Activated CD8-positive, alpha-beta T cell treated with anti-CD3 and anti-CD28 coated beads for 36 hours (primary cell): ENCODE measurements around the gene TNS1. TPM values are rescaled to one million over a fixed set of nuclear protein-coding genes. Genes with fewer than 3 reads are reported as not detected.

Experiments
- ATAC-seq: fragments of 200-7000 bp; cut with Tn5 transposase; one replicate; pipeline ENCODE4 v1.10.0; 2021; ENCODE audit warnings: mild to moderate bottlenecking, moderate library complexity
- CTCF ChIA-PET: fragments of 350-600 bp; sonication (Branson Sonifier 250); formaldehyde crosslinking; loops from one replicate; lab custom pipeline; 2021; ENCODE audit warnings: antibody characterized with exemption; lab: Charles Lee
- POLR2A ChIA-PET: fragments of 350-600 bp; sonication (Branson Sonifier 250); formaldehyde crosslinking; loops from one replicate; lab custom pipeline; 2021; ENCODE audit warnings: antibody characterized with exemption; lab: Charles Lee
- DNase-seq: peaks from one replicate; pipeline ENCODE4 v3.0.0-alpha.2; 2020
- H3K27ac Mint-ChIP-seq: one replicate; pipeline ENCODE4 v1.8.0; 2021; ENCODE audit warnings: mild to moderate bottlenecking, mixed read lengths
- H3K27me3 Mint-ChIP-seq: one replicate; pipeline ENCODE4 v1.8.0; 2021; ENCODE audit warnings: mixed read lengths
- H3K36me3 Mint-ChIP-seq: one replicate; pipeline ENCODE4 v1.8.0; 2021; ENCODE audit warnings: low read depth, mixed read lengths
- H3K4me1 Mint-ChIP-seq: one replicate; pipeline ENCODE4 v1.8.0; 2021; ENCODE audit warnings: low read depth, mixed read lengths
- H3K4me3 Mint-ChIP-seq: one replicate; pipeline ENCODE4 v1.8.0; 2021; ENCODE audit warnings: mild to moderate bottlenecking, moderate library complexity, mixed read lengths
- H3K9me3 Mint-ChIP-seq: one replicate; pipeline ENCODE4 v1.8.0; 2021; ENCODE audit warnings: mixed read lengths
- CTCF ChIP-seq: fragments of 200-600 bp; IDR thresholded peaks from one replicate; pipeline ENCODE4 v1.8.0; 2022; ENCODE audit warnings: antibody characterized with exemption, mild to moderate bottlenecking
- intact Hi-C: fragments of 100-400 bp; cut with micrococcal nuclease; formaldehyde crosslinking; loops from one replicate; pipeline ENCODE4 v1.10.0; 2022
- total RNA-seq, 2 experiments: library from RNA; stranded (reverse); gene quantifications; one replicate each; pipeline ENCODE4 v1.2.3, GENCODE V29; 2021

The TNS1 gene
- total RNA-seq, 2 experiments from 2014 or later, result 1.8 to 2.0 TPM

- POLR2A ChIA-PET, result no interaction called here
- Mint-ChIP-seq H3K27ac (no peak overlapping the region), H3K9me3 (no peaks in the 10 kb centered on the region), H3K4me1 (no peaks in the 10 kb centered on the region), H3K4me3 (no peak overlapping the region), H3K27me3 (peaks cover 1% of the 10 kb centered on the region), H3K36me3 (no peaks in the 10 kb centered on the region)
- CTCF ChIA-PET, result interaction anchor here (1.5 to 9.6 kb wide), 2 partner anchors 88 to 192 kb away, joined by 3 to 129 read pairs; partner anchors contain the start of gene RUFY4
- no peak for TF ChIP-seq CTCF
- DNase-seq, result no peak
- ATAC-seq, result no peak
- intact Hi-C loops, result no loop called here
Observed at GRCh38 chr2:217980591-217980990, 22.2 kb downstream of the TNS1 start.

DNA sequence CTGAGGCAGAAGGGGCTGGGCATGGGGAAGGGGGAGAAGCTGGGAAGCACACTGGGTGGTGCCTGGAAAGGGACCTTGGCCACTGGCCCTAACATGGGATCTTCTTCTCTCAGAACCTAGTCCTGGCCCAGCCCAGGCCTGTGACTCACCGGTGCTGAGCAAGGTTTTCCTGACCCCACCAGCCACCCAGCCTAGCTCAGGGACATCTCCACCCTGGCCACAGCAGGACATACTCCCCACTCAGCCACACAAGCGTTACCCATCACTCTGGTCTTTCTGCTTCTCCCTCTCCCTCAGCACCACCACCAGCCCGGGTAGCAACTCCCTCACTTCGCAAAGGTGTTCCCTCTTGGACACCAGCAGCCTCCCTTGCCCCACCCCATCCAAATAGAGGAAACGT is 22.8 kb downstream of the TNS1 start:
- H3K9me3 Mint-ChIP-seq, result no peaks in the 10 kb centered on the region
- ATAC-seq (no peak), DNase-seq (no peak)
- no peak overlapping the region for H3K4me3 Mint-ChIP-seq
- H3K27me3 Mint-ChIP-seq, result peaks cover 1% of the 10 kb centered on the region
- H3K36me3 Mint-ChIP-seq, result no peaks in the 10 kb centered on the region
- no peak for TF ChIP-seq CTCF
- ChIA-PET POLR2A (no interaction called here), CTCF (no interaction called here)
- no peaks in the 10 kb centered on the region for H3K4me1 Mint-ChIP-seq
- H3K27ac Mint-ChIP-seq, result no peak overlapping the region
- intact Hi-C loops, result no loop called here

DNA sequence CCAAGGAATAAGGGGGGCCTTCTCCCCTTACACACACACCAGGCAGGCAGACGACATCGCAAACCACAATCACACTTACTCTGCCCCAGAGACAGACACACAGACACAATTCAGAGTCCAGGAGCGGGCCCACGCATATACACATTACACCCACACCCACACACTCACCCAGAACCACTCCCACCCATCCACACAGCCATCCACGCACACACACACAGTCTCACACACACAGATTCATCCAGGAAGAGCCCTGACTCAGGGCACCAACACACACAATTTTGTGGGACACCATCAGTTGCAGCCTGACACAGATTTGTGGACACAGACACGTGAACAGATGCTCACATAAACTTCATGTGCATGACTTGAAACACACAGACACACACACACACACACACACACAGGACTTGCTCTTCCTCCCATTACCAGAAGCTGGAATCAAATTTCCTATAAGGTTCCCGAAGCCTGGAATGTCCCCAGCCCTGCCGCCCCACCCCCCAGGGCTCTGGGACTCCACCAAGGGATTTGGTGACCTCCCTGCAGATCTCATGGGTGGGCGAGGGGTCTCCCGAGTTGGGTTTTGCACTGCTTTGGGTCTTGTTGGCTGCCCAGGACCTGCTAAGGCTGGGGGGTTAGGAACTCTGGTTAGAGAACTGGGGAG is 23.5 kb downstream of the TNS1 start:
- ChIA-PET CTCF (no interaction called here), POLR2A (no interaction called here)
- Mint-ChIP-seq H3K4me1 (no peaks in the 10 kb centered on the region), H3K4me3 (no peak overlapping the region), H3K9me3 (no peaks in the 10 kb centered on the region), H3K36me3 (no peaks in the 10 kb centered on the region), H3K27me3 (peaks cover 1% of the 10 kb centered on the region), H3K27ac (no peak overlapping the region)
- DNase-seq, result no peak
- ATAC-seq, result no peak
- TF ChIP-seq CTCF, result no peak
- intact Hi-C loops, result no loop called here

- Mint-ChIP-seq H3K9me3 (no peaks in the 10 kb centered on the region), H3K27me3 (peaks cover 1% of the 10 kb centered on the region), H3K27ac (no peak overlapping the region), H3K4me1 (no peaks in the 10 kb centered on the region), H3K36me3 (no peaks in the 10 kb centered on the region), H3K4me3 (no peak overlapping the region)
- TF ChIP-seq CTCF, result no peak
- CTCF ChIA-PET, result no interaction called here
- DNase-seq (no peak), ATAC-seq (no peak)
- intact Hi-C loops, result no loop called here
- POLR2A ChIA-PET, result no interaction called here
Observed at GRCh38 chr2:217978536-217979150, 24.2 kb downstream of the TNS1 start.

DNA sequence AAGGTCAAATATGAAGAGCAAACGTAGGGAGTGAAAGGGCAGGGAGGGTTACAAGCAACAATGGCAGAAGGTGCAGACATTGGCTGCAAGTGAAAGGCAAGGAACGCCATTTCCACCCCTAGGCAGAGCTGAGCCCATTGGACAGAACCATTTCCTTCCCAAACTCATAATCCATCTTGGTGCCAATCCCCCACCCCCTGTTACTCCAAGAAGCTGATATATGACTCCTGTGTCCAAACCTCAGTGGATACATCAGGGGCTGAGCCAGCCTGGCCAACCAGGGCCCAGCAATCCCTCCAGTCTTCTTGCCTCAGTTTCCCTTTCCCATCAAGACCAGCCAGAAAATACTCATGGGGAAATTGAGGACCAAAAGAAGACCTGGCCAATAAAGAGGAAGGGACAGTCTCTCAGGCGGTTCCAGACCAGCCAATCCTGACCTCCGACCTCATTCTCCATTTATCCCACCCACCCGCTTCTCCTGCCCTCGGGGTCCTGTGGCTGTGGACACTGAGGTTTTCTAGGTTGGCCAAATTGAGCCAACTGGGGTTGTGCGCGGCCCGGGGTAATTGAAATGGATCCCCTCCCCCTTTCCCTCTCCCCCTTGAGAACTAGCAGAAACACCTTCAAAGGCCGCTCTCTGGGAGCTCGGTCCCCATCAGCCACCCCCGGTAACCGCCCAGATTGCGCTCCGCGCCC is 24.8 kb downstream of the TNS1 start:
- H3K36me3 Mint-ChIP-seq, result no peaks in the 10 kb centered on the region
- H3K4me1 Mint-ChIP-seq, result no peaks in the 10 kb centered on the region
- peaks cover 1% of the 10 kb centered on the region for H3K27me3 Mint-ChIP-seq
- H3K9me3 Mint-ChIP-seq, result no peaks in the 10 kb centered on the region
- DNase-seq, result no peak
- ATAC-seq, result no peak
- CTCF ChIA-PET, result interaction anchor here (0.7 kb wide), 1 partner anchor 16 kb away, joined by 4 read pairs; no protein-coding TSS in a partner anchor
- no peak overlapping the region for H3K27ac Mint-ChIP-seq
- no peak overlapping the region for H3K4me3 Mint-ChIP-seq
- TF ChIP-seq CTCF, result no peak
- intact Hi-C loops, result no loop called here
- POLR2A ChIA-PET, result no interaction called here
